Anterior cingulate cortex (tissue), 58 donors: ENCODE data around the gene SMYD5.

ENCODE experiments used
- DNase-seq, 58 donors: peaks; one replicate each; lab custom pipeline; 2025; lab: John Stamatoyannopoulos, UW

SMYD5 gene

GRCh38 chr2:73269686-73270465 lies 55.8 kb downstream of the SMYD5 start:
- no peak for DNase-seq

- DNase-seq: no peak
These were observed 58.2 kb downstream of the SMYD5 start for GRCh38 chr2:73272270-73272669.
